Keratinocyte (primary cell): Measurements from ENCODE around the gene EPC2. TPM values are rescaled to one million over a fixed set of nuclear protein-coding genes. Genes with fewer than 3 reads are reported as not detected.
"Not testable (repeated sequence)": the region's sequence is repeated elsewhere in the genome, so short reads cannot be mapped to it uniquely, and the experiment has no call there.

Experiments used
- DNase-seq: peaks from one replicate; pipeline ENCODE4 v3.0.0-alpha.2; 2011; ENCODE audit warnings: low read depth, missing footprints, low spot score
- FAIRE-seq: peaks from 2 replicates; lab custom pipeline; 2011; peaks lifted over from hg19 to GRCh38; lab: Jason Lieb, UNC
- H2AFZ ChIP-seq: 2 replicates; pipeline ENCODE4 v1.6.0; 2012; ENCODE audit warnings: low read length, control low read depth, inconsistent platforms; ENCODE audit not compliant: control insufficient read depth
- H3K27ac ChIP-seq: 2 replicates; pipeline ENCODE4 v1.5.1; 2011; ENCODE audit warnings: low read length; ENCODE audit not compliant: control insufficient read depth, insufficient read depth
- H3K27me3 ChIP-seq: 3 replicates; pipeline ENCODE4 v1.6.0; 2011; ENCODE audit warnings: low read length; ENCODE audit not compliant: control insufficient read depth, insufficient read depth; ENCODE audit errors: extremely low read depth
- H3K36me3 ChIP-seq, 2 experiments: 2 replicates in 1 of 2; 3 replicates in 1 of 2; pipeline ENCODE4 v1.5.1; 2011; ENCODE audit warnings: low read length in 2 of 2, mild to moderate bottlenecking in 1 of 2; ENCODE audit not compliant: control insufficient read depth in 2 of 2, insufficient read depth in 2 of 2; ENCODE audit errors: extremely low read depth in 1 of 2
- H3K4me1 ChIP-seq: 3 replicates; pipeline ENCODE4 v1.5.1; 2011; ENCODE audit warnings: low read length; ENCODE audit not compliant: control insufficient read depth, insufficient read depth; ENCODE audit errors: extremely low read depth
- H3K4me2 ChIP-seq: 3 replicates; pipeline ENCODE4 v1.6.0; 2011; ENCODE audit warnings: low read depth, low read length; ENCODE audit not compliant: control insufficient read depth, insufficient read depth; ENCODE audit errors: extremely low read depth
- H3K4me3 ChIP-seq, 3 experiments: fragments of 200-600 bp in 1 of 3; sonication (generic) in 1 of 3; 2 replicates in 2 of 3; 3 replicates in 1 of 3; pipeline ENCODE4 v1.5.1; 2011 to 2016; ENCODE audit warnings: low read length in 3 of 3, mild to moderate bottlenecking in 3 of 3, control low read depth in 2 of 3, inconsistent platforms in 1 of 3, low read depth in 1 of 3, mixed read lengths in 1 of 3, mixed run types in 1 of 3, moderate library complexity in 1 of 3; ENCODE audit not compliant: control insufficient read depth in 2 of 3, insufficient read depth in 2 of 3; ENCODE audit errors: extremely low read depth in 1 of 3
- H3K79me2 ChIP-seq: 2 replicates; pipeline ENCODE4 v1.6.0; 2012; ENCODE audit warnings: low read length; ENCODE audit not compliant: control insufficient read depth, insufficient read depth
- H3K9ac ChIP-seq: 3 replicates; pipeline ENCODE4 v1.6.0; 2011; ENCODE audit warnings: low read length; ENCODE audit not compliant: control insufficient read depth, insufficient read depth; ENCODE audit errors: extremely low read depth
- H3K9me1 ChIP-seq: 3 replicates; pipeline ENCODE4 v1.6.0; 2011; ENCODE audit warnings: low read length; ENCODE audit not compliant: control insufficient read depth, insufficient read depth; ENCODE audit errors: extremely low read depth
- H3K9me3 ChIP-seq: 2 replicates; pipeline ENCODE4 v1.5.1; 2012; ENCODE audit warnings: low read depth, low read length; ENCODE audit not compliant: control insufficient read depth
- H4K20me1 ChIP-seq: 3 replicates; pipeline ENCODE4 v1.6.0; 2011; ENCODE audit warnings: low read length; ENCODE audit not compliant: control insufficient read depth, insufficient read depth; ENCODE audit errors: extremely low read depth
- CTCF ChIP-seq, 3 experiments: IDR thresholded peaks in 1 of 3; conservative IDR thresholded peaks in 1 of 3; optimal IDR thresholded peaks in 1 of 3; 2 replicates in 2 of 3; 3 replicates in 1 of 3; pipeline versions ENCODE3 to v1.5.1; 2011; ENCODE audit warnings: low read length in 3 of 3, mild to moderate bottlenecking in 3 of 3, moderate library complexity in 2 of 3, control low read depth in 1 of 3, inconsistent platforms in 1 of 3; ENCODE audit not compliant: insufficient read depth in 2 of 3; ENCODE audit errors: extremely low read depth in 1 of 3
- EZH2 ChIP-seq: IDR thresholded peaks from one replicate; pipeline ENCODE4 v1.6.1; 2012; ENCODE audit warnings: inconsistent platforms, mild to moderate bottlenecking, low read length, moderate library complexity
- dilution Hi-C: fragments of 300-500 bp; cut with MboI; formaldehyde crosslinking; loops from one replicate; pipeline ENCODE4 v1.7.0; 2020; ENCODE audit warnings: low sequenced_read_pairs; ENCODE audit not compliant: extremely low pct_ligation_motif_present
- polyA plus RNA-seq, 5 experiments: library from polyadenylated mRNA; depleted of rRNA in 3 of 5; stranded (reverse) in 3 of 5; stranded (forward) in 1 of 5; unstranded in 1 of 5; fragments of >200 nt; gene quantifications; 1 replicate in 1 of 5; 2 replicates in 3 of 5; 3 replicates in 1 of 5; pipeline versions ENCODE4 v1.2.1 to v1.2.3, GENCODE V29; 2011 to 2012; ENCODE audit warnings: missing spikeins in 2 of 5, low read depth in 1 of 5, low replicate concordance in 1 of 5

The EPC2 gene
- polyA plus RNA-seq, 1 donor (not counting 4 experiments of a cell fraction or from before 2014, with no cell fraction given), result 13.1 TPM

DNA sequence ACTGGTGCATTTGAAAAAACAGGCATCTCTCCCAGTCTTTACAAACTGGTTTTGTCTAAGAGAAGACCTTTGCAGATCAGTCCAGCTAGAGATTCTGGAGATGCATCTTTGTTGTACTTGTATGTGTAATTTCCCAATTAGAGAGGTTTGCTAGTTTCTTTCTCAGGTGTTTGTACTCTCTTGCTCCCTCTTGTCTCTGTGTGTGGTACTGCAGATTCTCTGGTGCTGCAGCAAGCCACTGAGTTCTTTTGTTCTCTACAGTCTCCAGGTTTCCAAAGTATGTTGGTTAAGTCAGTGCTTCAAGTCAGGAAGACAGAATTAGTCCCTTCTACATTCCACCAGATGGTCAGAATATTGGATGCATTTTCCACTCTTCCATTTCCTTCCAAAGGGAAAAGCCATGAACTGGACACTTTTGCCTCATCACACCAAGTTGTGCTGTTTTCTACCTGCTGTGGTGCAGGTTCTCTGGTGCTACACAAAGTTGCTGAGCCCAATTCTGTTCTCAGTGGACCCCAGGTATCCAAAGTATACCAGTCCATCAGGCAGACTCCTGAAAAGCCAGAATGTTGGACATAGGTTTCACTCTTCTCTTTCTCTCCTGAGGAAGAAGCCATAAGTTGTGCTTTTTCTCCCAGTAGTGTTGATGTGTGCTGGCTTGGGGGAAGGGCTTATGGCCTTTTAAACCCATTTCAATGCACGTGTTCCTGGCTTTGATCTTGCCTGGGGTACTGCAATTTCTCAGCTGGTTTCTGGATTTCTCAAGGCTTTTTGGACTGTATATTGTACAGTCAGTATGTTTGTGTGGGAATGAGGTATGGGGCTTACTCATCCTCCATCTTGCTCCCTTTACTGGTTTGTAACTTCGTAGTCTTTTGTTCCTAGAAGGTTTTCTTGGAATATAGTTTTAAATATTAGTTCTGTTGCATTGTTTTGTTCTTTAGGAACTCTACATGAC, 29.8 kb downstream of the EPC2 start:
- no peak overlapping the region for H2AFZ ChIP-seq
- H3K4me1 ChIP-seq, result peaks cover 12% of the 10 kb centered on the region
- peak; percentile 13 for DNase-seq
- dilution Hi-C loops, result no loop called here
- H3K9ac ChIP-seq, result no peak overlapping the region
- no peaks in the 10 kb centered on the region for H3K27me3 ChIP-seq
- peak; percentile 90 for FAIRE-seq
- H3K79me2 ChIP-seq, result peaks cover 84% of the 10 kb centered on the region
- H4K20me1 ChIP-seq, result peaks cover 7% of the 10 kb centered on the region
- H3K4me2 ChIP-seq, result peak overlapping the region; percentile 8
- TF ChIP-seq CTCF (optimal IDR thresholded peaks at IDR 0.05 in 1 of 3, IDR thresholded peaks at IDR 0.05 in 1 of 3, conservative IDR thresholded peaks at IDR 0.05 in 1 of 3; ENCODE audit: extremely low read depth in 1 of 3, insufficient read depth in 2 of 3, low read length in 3 of 3) (peak; percentile 38 to 66 (median 61)), EZH2 (no peak)
- no peaks in the 10 kb centered on the region for H3K9me3 ChIP-seq
- peaks cover 5% of the 10 kb centered on the region for H3K9me1 ChIP-seq
- H3K27ac ChIP-seq, result no peak overlapping the region
- no peaks in the 10 kb centered on the region for H3K36me3 ChIP-seq
- H3K4me3 ChIP-seq, result no peak overlapping the region

DNA sequence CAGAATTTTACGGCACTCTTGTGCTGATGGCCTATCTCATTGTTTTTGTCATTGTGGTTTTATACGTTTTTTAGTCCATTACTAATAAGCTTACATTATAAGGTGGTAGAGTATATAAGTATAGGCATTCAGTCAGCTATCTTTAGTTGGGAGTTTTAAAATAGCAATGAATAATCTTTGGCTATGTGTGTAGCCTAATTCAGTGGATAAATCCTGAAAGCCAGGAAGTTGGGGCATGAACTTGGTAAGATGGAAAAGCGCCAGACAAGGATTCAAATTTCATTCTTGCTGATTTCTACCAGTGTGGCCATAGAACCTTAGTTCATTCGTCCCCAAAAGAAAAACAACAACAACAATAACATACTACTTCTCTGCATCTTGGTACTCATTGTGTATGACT, 31.2 kb downstream of the EPC2 start:
- H4K20me1 ChIP-seq, result peaks cover 7% of the 10 kb centered on the region

DNA sequence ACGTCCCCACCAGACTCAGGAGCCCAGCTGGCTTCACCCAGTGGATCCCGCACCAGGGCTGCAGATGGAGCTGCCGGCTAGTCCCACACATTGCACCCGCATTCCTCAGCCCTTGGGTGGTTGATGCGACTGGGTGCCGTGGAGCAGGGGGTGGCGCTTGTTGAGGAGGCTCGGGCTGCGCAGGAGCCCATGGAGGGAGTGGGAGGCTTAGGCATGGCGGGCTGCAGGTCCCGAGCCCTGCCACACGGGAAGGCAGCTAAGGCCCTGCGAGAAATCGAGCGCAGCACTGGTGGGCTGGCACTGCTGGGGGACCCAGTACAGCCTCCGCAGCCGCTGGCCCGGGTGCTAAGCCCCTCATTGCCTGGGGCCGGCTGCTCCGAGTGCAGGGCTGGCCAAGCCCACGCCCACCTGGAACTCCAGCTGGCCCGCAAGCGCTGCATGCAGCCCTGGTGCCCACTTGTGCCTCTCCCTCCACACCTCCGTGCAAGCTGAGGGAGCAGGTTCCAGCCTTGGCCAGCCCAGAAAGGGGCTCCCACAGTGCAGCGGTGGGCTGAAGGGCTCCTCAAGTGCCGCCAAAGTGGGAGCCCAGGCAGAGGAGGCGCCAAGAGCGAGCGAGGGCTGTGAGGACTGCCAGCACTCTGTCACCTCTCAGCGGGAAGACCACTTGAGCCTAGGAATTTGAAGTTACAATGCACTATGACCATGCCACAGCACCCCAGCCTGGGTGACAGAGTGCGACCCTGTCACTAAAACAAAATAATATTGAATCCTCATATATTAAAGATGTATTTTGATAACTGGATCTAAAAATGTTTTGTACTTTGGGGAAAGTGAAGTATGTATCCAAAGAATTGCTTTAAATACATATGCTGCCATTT, 34.0 kb downstream of the EPC2 start:
- H4K20me1 ChIP-seq, dilution Hi-C loops: not testable (repeated sequence)

More for the DNA sequence above, 31.2 kb downstream of the EPC2 start:
- DNase-seq (no peak), FAIRE-seq (peak; percentile 58)
- Histone ChIP-seq H3K4me1 (peaks cover 9% of the 10 kb centered on the region), H3K4me2 (no peak overlapping the region), H3K9me3 (no peaks in the 10 kb centered on the region), H2AFZ (no peak overlapping the region), H3K27me3 (no peaks in the 10 kb centered on the region), H3K9ac (no peak overlapping the region), H3K79me2 (peaks cover 87% of the 10 kb centered on the region), H3K9me1 (peaks cover 5% of the 10 kb centered on the region), H3K4me3 (no peak overlapping the region), H3K27ac (no peak overlapping the region), H3K36me3 (no peaks in the 10 kb centered on the region)
- dilution Hi-C loops, result no loop called here
- TF ChIP-seq EZH2 (no peak), CTCF (optimal IDR thresholded peaks at IDR 0.05 in 1 of 3, IDR thresholded peaks at IDR 0.05 in 1 of 3, conservative IDR thresholded peaks at IDR 0.05 in 1 of 3; ENCODE audit: extremely low read depth in 1 of 3, insufficient read depth in 2 of 3, low read length in 3 of 3) (no peak)

More for the DNA sequence above, 34.0 kb downstream of the EPC2 start:
- H3K9ac ChIP-seq, H2AFZ ChIP-seq, H3K4me1 ChIP-seq, H3K9me3 ChIP-seq, H3K27me3 ChIP-seq, FAIRE-seq, H3K9me1 ChIP-seq, H3K4me3 ChIP-seq, DNase-seq, H3K36me3 ChIP-seq, H3K27ac ChIP-seq, H3K4me2 ChIP-seq: not testable (repeated sequence)
- H3K79me2 ChIP-seq, result peaks cover 86% of the 10 kb centered on the region
